Muscle layer of colon (tissue), 2 donors: ENCODE data around the gene CTR9.

Source experiments
- H3K27ac ChIP-seq: one replicate; pipeline ENCODE4 v1.7.0; 2013; ENCODE audit warnings: low read depth, mild to moderate bottlenecking, low read length, moderate library complexity
- H3K27me3 ChIP-seq, 2 donors: one replicate each; pipeline ENCODE4 v1.7.0; 2013; ENCODE audit warnings: low read length in 2 of 2, mild to moderate bottlenecking in 2 of 2; ENCODE audit not compliant: insufficient read depth in 2 of 2, control insufficient read depth in 1 of 2
- H3K36me3 ChIP-seq: one replicate; pipeline ENCODE4 v1.7.0; 2013; ENCODE audit warnings: mild to moderate bottlenecking, low read length; ENCODE audit not compliant: insufficient read depth
- H3K4me1 ChIP-seq: one replicate; pipeline ENCODE4 v1.7.0; 2013; ENCODE audit warnings: mild to moderate bottlenecking, low read length; ENCODE audit not compliant: insufficient read depth
- H3K4me3 ChIP-seq, 2 donors: one replicate each; pipeline ENCODE4 v1.7.0; 2013; ENCODE audit warnings: low read length in 2 of 2, low read depth in 1 of 2, mild to moderate bottlenecking in 1 of 2, moderate library complexity in 1 of 2
- H3K9ac ChIP-seq: one replicate; pipeline ENCODE4 v1.7.0; 2013; ENCODE audit warnings: low read length
- H3K9me3 ChIP-seq: one replicate; pipeline ENCODE4 v1.7.0; 2013; ENCODE audit warnings: mild to moderate bottlenecking, low read length
- donor health status: abdominal sarcoma.
- donor health status: Adenocarcinoma of cecum.

CTR9 gene

GRCh38 chr11:10770626-10771254 is 19.7 kb downstream of the CTR9 start:
- Histone ChIP-seq H3K4me1 (peaks cover 4% of the 10 kb centered on the region), H3K4me3 (no peak overlapping the region), H3K27ac (no peak overlapping the region), H3K9me3 (no peaks in the 10 kb centered on the region), H3K36me3 (peaks cover 71% of the 10 kb centered on the region), H3K9ac (no peak overlapping the region), H3K27me3 (no peaks in the 10 kb centered on the region)

GRCh38 chr11:10771457-10771856 is 20.4 kb downstream of the CTR9 start:
- peaks cover 69% of the 10 kb centered on the region for H3K36me3 ChIP-seq
- no peak overlapping the region for H3K9ac ChIP-seq
- no peaks in the 10 kb centered on the region for H3K27me3 ChIP-seq
- peaks cover 4% of the 10 kb centered on the region for H3K4me1 ChIP-seq
- H3K4me3 ChIP-seq, result no peak overlapping the region
- no peak overlapping the region for H3K27ac ChIP-seq
- H3K9me3 ChIP-seq, result no peaks in the 10 kb centered on the region

DNA sequence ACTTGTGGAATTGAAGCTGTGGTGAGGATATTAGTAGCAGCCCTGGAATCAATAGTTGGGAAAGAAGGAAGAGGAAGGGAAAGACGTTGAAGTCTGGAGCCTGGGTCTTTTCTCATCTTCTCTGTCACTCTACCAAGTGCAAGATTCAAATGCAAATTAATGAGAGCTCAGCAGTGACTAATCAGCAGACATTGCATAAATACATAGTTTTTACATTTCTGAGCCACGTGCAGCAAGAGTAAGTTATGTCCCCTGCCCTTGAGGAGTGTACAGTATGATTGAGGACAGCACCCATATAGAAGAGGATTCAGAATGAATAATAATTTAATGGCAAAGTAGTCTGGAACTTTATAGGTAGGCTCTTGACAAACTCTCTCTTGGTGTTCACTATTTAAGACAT is 23.8 kb downstream of the CTR9 start:
- Histone ChIP-seq H3K4me1 (peaks cover 4% of the 10 kb centered on the region), H3K9me3 (no peaks in the 10 kb centered on the region), H3K27ac (no peak overlapping the region), H3K4me3 (no peak overlapping the region), H3K9ac (no peak overlapping the region), H3K27me3 (no peaks in the 10 kb centered on the region), H3K36me3 (peaks cover 71% of the 10 kb centered on the region)

DNA sequence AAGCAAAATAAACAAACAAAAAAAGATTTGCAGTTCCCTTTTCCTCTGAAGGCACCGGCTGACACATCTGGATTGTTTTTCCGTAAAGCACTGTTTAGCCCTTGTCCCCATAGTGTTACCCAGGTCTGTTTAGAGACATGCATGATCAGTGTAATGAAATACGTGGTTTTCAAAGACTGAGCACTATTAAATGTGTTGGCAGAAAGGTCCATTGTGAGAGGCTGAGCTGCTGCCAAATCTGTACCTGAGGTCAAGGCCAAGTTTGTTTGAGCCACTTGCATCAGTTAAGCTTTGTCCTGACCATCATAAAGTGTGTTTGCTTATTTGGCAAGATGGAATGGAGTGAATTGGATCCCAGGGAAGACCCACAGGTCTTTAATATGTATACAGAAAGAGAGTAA is 26.3 kb downstream of the CTR9 start:
- Histone ChIP-seq H3K27ac (peak overlapping the region; percentile 1), H3K9ac (no peak overlapping the region), H3K4me1 (no peaks in the 10 kb centered on the region), H3K27me3 (no peaks in the 10 kb centered on the region), H3K36me3 (peaks cover 48% of the 10 kb centered on the region), H3K9me3 (no peaks in the 10 kb centered on the region), H3K4me3 (no peak overlapping the region)

GRCh38 chr11:10777806-10778205 is 26.8 kb downstream of the CTR9 start:
- Histone ChIP-seq H3K4me3 (no peak overlapping the region), H3K27ac (peak overlapping the region; percentile 1), H3K36me3 (peaks cover 44% of the 10 kb centered on the region), H3K9me3 (no peaks in the 10 kb centered on the region), H3K27me3 (no peaks in the 10 kb centered on the region), H3K9ac (no peak overlapping the region), H3K4me1 (no peaks in the 10 kb centered on the region)

DNA sequence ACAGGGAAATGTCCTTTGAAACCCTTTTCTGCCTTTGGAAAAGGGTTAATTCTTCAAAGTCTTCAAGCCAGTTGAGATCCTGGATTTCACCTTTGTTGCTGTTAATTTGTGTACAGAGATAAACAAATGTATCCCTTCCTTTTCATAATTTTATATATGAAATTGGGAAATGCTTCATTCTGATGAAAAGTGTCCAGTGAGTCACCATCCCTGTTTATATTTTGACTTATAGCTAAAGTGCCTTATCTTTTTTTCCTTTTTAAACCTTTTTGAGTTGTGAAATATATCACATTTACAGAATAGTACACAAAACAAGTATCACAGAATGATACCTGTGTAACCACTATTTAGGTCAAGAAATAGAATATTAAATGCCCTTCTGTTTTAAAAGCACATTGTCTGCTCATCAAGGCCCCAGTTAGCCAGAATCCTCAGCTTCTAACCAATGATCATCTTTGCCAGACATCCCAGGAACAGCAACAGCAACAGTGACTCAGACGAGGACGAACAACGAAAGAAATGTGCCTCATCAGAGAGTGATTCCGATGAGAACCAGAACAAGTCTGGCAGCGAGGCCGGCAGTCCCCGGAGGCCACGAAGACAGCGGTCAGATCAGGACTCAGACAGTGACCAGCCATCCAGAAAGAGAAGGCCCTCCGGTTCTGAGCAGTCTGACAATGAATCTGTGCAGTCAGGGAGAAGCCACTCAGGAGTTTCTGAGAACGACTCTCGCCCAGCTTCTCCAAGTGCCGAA is 27.3 kb downstream of the CTR9 start:
- H3K9ac ChIP-seq, result no peak overlapping the region
- H3K36me3 ChIP-seq, result peaks cover 38% of the 10 kb centered on the region
- no peaks in the 10 kb centered on the region for H3K27me3 ChIP-seq
- no peaks in the 10 kb centered on the region for H3K9me3 ChIP-seq
- H3K27ac ChIP-seq, result no peak overlapping the region
- H3K4me1 ChIP-seq, result no peaks in the 10 kb centered on the region
- H3K4me3 ChIP-seq, result no peak overlapping the region

- H3K4me1 ChIP-seq, result no peaks in the 10 kb centered on the region
- no peaks in the 10 kb centered on the region for H3K27me3 ChIP-seq
- no peaks in the 10 kb centered on the region for H3K9me3 ChIP-seq
- no peak overlapping the region for H3K27ac ChIP-seq
- no peak overlapping the region for H3K9ac ChIP-seq
- peaks cover 32% of the 10 kb centered on the region for H3K36me3 ChIP-seq
- no peak overlapping the region for H3K4me3 ChIP-seq
Measured at GRCh38 chr11:10779086-10779485, 28.0 kb downstream of the CTR9 start.

DNA sequence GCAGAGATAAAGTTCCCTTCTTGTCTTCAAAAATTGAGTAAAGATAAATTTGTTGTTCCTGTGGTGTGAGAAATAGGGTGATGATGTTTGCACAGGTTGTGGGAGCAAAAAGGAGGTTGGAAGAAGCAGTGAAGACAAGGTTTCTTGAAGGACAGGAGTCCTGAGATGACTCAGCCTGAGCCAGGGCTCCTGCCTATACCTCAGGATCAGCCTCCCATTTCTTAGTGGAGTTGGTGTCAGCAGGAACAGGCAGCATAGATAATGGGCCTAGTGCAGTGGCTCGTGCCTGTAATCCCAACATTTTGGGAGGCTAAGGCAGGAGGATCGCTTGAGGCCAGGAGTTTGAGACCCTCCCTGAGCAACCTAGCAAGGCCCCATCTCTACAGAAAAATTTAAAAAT is 29.0 kb downstream of the CTR9 start:
- no peaks in the 10 kb centered on the region for H3K4me1 ChIP-seq
- H3K27me3 ChIP-seq, result no peaks in the 10 kb centered on the region
- no peaks in the 10 kb centered on the region for H3K9me3 ChIP-seq
- H3K36me3 ChIP-seq, result peaks cover 23% of the 10 kb centered on the region
- H3K9ac ChIP-seq, result no peak overlapping the region
- no peak overlapping the region for H3K4me3 ChIP-seq
- H3K27ac ChIP-seq, result no peak overlapping the region

DNA sequence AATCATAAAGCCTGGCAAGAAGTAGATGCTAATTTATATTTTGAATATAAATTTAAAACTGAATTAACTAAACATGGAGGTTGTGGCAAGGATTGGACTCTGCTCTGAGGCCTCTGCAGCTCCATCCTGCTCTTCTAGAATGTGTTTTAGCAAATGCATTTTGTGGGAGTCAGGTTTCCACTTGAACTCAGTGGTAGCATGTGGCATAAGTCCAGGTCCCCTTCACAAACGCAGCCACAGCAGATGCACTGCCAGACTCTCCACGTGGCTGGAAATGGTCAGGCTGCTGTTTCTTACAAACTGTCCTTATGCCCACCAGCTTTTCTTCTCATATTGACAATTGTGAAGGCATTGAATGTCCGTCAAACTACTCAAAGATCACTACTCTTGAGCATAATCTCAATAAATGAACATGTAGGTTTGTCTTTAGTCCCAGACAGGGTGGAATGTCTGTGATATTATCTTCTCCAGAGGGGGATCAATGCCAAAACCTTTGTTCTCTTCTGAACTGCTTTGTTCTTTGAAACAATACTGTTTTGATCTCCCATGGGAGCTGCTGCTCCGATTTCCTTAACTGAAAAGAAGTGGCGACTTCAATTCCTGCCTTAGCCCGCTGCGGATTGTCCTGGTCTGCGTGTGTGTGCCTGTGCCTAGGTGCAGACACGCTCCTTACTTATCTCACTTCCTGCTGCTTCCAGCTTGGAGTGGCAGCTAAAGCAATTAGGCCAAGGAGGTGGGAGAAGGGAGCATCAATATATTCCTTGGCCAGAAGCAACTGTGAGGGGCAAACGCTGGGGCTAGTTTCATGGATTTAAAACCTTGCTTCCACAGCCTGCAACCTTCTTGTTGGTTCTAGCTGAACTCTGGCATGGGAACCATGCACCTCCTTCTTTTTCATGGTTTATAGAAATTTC is 33.4 kb downstream of the CTR9 start:
- H3K4me3 ChIP-seq, result no peak overlapping the region
- no peaks in the 10 kb centered on the region for H3K36me3 ChIP-seq
- no peaks in the 10 kb centered on the region for H3K27me3 ChIP-seq
- no peaks in the 10 kb centered on the region for H3K9me3 ChIP-seq
- H3K4me1 ChIP-seq, result no peaks in the 10 kb centered on the region
- no peak overlapping the region for H3K27ac ChIP-seq
- H3K9ac ChIP-seq, result no peak overlapping the region

- Histone ChIP-seq H3K9me3 (no peaks in the 10 kb centered on the region), H3K27ac (no peak overlapping the region)
Measured at GRCh38 chr11:10785146-10785474, 34.1 kb downstream of the CTR9 start.

GRCh38 chr11:10786451-10786850 is 35.4 kb downstream of the CTR9 start:
- Histone ChIP-seq H3K9me3 (no peaks in the 10 kb centered on the region), H3K36me3 (no peaks in the 10 kb centered on the region), H3K9ac (no peak overlapping the region), H3K27me3 (no peaks in the 10 kb centered on the region), H3K4me1 (no peaks in the 10 kb centered on the region), H3K27ac (no peak overlapping the region), H3K4me3 (no peak overlapping the region)

More at GRCh38 chr11:10785146-10785474, 34.1 kb downstream of the CTR9 start:
- Histone ChIP-seq H3K4me3 (no peak overlapping the region), H3K27me3 (no peaks in the 10 kb centered on the region), H3K36me3 (no peaks in the 10 kb centered on the region), H3K9ac (no peak overlapping the region), H3K4me1 (no peaks in the 10 kb centered on the region)
